ENCODE data around the gene PIEZO1.

The PIEZO1 gene

GRCh38 chr16:88715312-88716190 lies 69.5 kb downstream of the PIEZO1 start:
- no peak for DNase-seq

- no peak for DNase-seq
Observed at GRCh38 chr16:88714420-88715302, 70.4 kb downstream of the PIEZO1 start.

- no peak for DNase-seq
Observed at GRCh38 chr16:88713568-88714419, 71.2 kb downstream of the PIEZO1 start.

- DNase-seq = no peak
Observed at GRCh38 chr16:88713054-88713453, 72.0 kb downstream of the PIEZO1 start.

- DNase-seq = no peak
Observed at GRCh38 chr16:88712362-88712979, 72.5 kb downstream of the PIEZO1 start.

- DNase-seq = no peak
Observed at GRCh38 chr16:88711750-88712340, 73.2 kb downstream of the PIEZO1 start.

- DNase-seq = no peak
Observed at GRCh38 chr16:88710556-88710955, 74.5 kb downstream of the PIEZO1 start.

- DNase-seq = no peak
Observed at GRCh38 chr16:88706965-88707826, 77.8 kb downstream of the PIEZO1 start.

- peak; percentile 49 for DNase-seq
Observed at GRCh38 chr16:88706229-88706964, 78.6 kb downstream of the PIEZO1 start, which contains the start of the genes CTU2 and RNF166. Gene CTU2 (plus strand): TSS chr16:88706503. CDS start chr16:88706531, 28 bp downstream. Gene RNF166 (minus strand): TSS chr16:88706408. CDS start chr16:88706325, 83 bp downstream.

GRCh38 chr16:88705801-88706228 lies 79.2 kb downstream of the PIEZO1 start:
- no peak for DNase-seq

- no peak for DNase-seq
Observed at GRCh38 chr16:88705076-88705684, 79.8 kb downstream of the PIEZO1 start.

- DNase-seq = no peak
Observed at GRCh38 chr16:88703486-88704309, 81.3 kb downstream of the PIEZO1 start.

- no peak for DNase-seq
Observed at GRCh38 chr16:88702371-88703210, 82.4 kb downstream of the PIEZO1 start.

GRCh38 chr16:88701581-88702370 lies 83.2 kb downstream of the PIEZO1 start:
- DNase-seq = no peak

- no peak for DNase-seq
Observed at GRCh38 chr16:88700636-88701482, 84.2 kb downstream of the PIEZO1 start.

- no peak for DNase-seq
Observed at GRCh38 chr16:88700322-88700635, 84.7 kb downstream of the PIEZO1 start.

All from NCI-H510A treated with DMSO at 0.1 percent for 48 hours (cell line).